ENCODE results near the gene MLLT3.

The MLLT3 gene

GRCh38 chr9:20551236-20551635, 71.1 kb downstream of the MLLT3 start:
- H3K4me1 ChIP-seq (ENCODE audit: insufficient read depth, low read length), result peaks cover 4% of the 10 kb centered on the region
- H3K36me3 ChIP-seq (ENCODE audit: insufficient read depth, low read length), result no peaks in the 10 kb centered on the region
- no peak overlapping the region for H3K9ac ChIP-seq (ENCODE audit: low read depth, low read length)
- H3K9me3 ChIP-seq (ENCODE audit: control insufficient read depth, insufficient read depth, low read length), result no peaks in the 10 kb centered on the region

GRCh38 chr9:20550326-20550725, 72.0 kb downstream of the MLLT3 start:
- H3K4me1 ChIP-seq (ENCODE audit: insufficient read depth, low read length), result peaks cover 4% of the 10 kb centered on the region
- no peak overlapping the region for H3K9ac ChIP-seq (ENCODE audit: low read depth, low read length)
- H3K9me3 ChIP-seq (ENCODE audit: control insufficient read depth, insufficient read depth, low read length), result no peaks in the 10 kb centered on the region
- H3K36me3 ChIP-seq (ENCODE audit: insufficient read depth, low read length), result no peaks in the 10 kb centered on the region

- H3K9me3 ChIP-seq (ENCODE audit: control insufficient read depth, insufficient read depth, low read length), result no peaks in the 10 kb centered on the region
Observed at GRCh38 chr9:20549053-20549452, 73.2 kb downstream of the MLLT3 start.

DNA sequence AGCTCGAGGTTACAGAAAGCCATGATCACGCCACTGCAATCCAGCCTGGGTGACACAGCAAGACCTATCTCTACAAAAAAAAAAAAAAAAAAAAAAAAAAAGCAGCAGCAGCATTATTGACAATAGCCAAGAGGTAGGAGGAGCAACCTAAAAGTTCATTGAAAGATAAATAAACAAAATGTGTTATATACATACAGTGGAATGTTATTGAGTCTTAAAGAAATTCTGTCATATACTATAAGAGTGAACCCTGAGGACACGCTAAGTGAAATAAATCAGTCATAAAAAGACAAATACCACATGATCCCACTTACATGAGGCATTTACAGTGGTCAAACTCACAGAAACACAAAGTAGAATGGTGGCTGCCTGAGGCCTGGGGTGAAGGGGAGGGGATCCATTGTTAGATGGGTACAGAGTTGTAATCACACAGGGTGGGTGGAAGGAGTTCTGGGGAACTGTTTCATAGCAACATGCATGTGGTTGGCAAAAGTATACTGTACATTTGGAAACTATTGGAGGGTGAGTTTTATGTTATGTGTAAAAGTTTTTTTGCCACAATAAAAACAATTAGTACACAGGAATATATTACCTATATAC, 77.2 kb downstream of the MLLT3 start:
- H3K9me3 ChIP-seq (ENCODE audit: control insufficient read depth, insufficient read depth, low read length), result peaks cover 11% of the 10 kb centered on the region; the same call in 1 of the 2 replicates
- no peak overlapping the region for H3K9ac ChIP-seq (ENCODE audit: low read depth, low read length)
- no peaks in the 10 kb centered on the region for H3K4me1 ChIP-seq (ENCODE audit: insufficient read depth, low read length)
- no peaks in the 10 kb centered on the region for H3K36me3 ChIP-seq (ENCODE audit: insufficient read depth, low read length)

More at GRCh38 chr9:20549053-20549452, 73.2 kb downstream of the MLLT3 start:
- no peak overlapping the region for H3K9ac ChIP-seq (ENCODE audit: low read depth, low read length)
- peaks cover 4% of the 10 kb centered on the region for H3K4me1 ChIP-seq (ENCODE audit: insufficient read depth, low read length)
- no peaks in the 10 kb centered on the region for H3K36me3 ChIP-seq (ENCODE audit: insufficient read depth, low read length)

GRCh38 chr9:20540169-20540863, 82.0 kb downstream of the MLLT3 start:
- Histone ChIP-seq H3K4me1 (ENCODE audit: insufficient read depth, low read length) (no peaks in the 10 kb centered on the region), H3K9me3 (ENCODE audit: control insufficient read depth, insufficient read depth, low read length) (peaks cover 11% of the 10 kb centered on the region; the same call in 1 of the 2 replicates), H3K9ac (ENCODE audit: low read depth, low read length) (no peak overlapping the region), H3K36me3 (ENCODE audit: insufficient read depth, low read length) (no peaks in the 10 kb centered on the region)

GRCh38 chr9:20538956-20539355, 83.3 kb downstream of the MLLT3 start:
- H3K36me3 ChIP-seq (ENCODE audit: insufficient read depth, low read length), result no peaks in the 10 kb centered on the region

GRCh38 chr9:20538092-20538491, 84.2 kb downstream of the MLLT3 start:
- H3K4me1 ChIP-seq (ENCODE audit: insufficient read depth, low read length), result no peaks in the 10 kb centered on the region
- no peaks in the 10 kb centered on the region for H3K36me3 ChIP-seq (ENCODE audit: insufficient read depth, low read length)
- no peak overlapping the region for H3K9ac ChIP-seq (ENCODE audit: low read depth, low read length)
- peaks cover 11% of the 10 kb centered on the region; the same call in 1 of the 2 replicates for H3K9me3 ChIP-seq (ENCODE audit: control insufficient read depth, insufficient read depth, low read length)

More at GRCh38 chr9:20538956-20539355, 83.3 kb downstream of the MLLT3 start:
- H3K4me1 ChIP-seq (ENCODE audit: insufficient read depth, low read length), result no peaks in the 10 kb centered on the region
- no peak overlapping the region for H3K9ac ChIP-seq (ENCODE audit: low read depth, low read length)
- H3K9me3 ChIP-seq (ENCODE audit: control insufficient read depth, insufficient read depth, low read length), result peaks cover 11% of the 10 kb centered on the region; the same call in 1 of the 2 replicates

- no peaks in the 10 kb centered on the region for H3K36me3 ChIP-seq (ENCODE audit: insufficient read depth, low read length)
- H3K4me1 ChIP-seq (ENCODE audit: insufficient read depth, low read length), result no peaks in the 10 kb centered on the region
- H3K9ac ChIP-seq (ENCODE audit: low read depth, low read length), result no peak overlapping the region
- peaks cover 11% of the 10 kb centered on the region; the same call in 1 of the 2 replicates for H3K9me3 ChIP-seq (ENCODE audit: control insufficient read depth, insufficient read depth, low read length)
Observed at GRCh38 chr9:20537294-20537693, 85.0 kb downstream of the MLLT3 start.

DNA sequence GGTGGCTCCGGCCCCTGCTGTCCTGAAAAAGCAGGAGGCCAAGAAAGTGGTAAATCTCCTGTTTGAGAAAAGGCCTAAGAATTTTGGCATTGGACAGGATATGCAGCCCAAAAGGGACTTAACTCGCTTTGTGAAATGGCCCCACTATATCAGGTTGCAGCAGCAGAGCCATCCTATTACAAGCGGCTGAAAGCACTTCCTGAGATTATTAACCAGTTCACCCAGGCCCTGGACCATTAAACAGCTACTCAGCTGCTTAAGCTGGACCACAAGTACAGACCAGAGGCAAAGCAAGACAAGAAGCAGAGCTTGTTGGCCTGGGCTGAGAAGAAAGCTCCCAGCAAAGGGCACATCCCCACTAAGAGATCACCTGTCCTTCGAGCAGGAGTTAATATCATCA, 89.7 kb downstream of the MLLT3 start:
- no peak overlapping the region for H3K9ac ChIP-seq (ENCODE audit: low read depth, low read length)
- no peaks in the 10 kb centered on the region for H3K36me3 ChIP-seq (ENCODE audit: insufficient read depth, low read length)
- H3K9me3 ChIP-seq (ENCODE audit: control insufficient read depth, insufficient read depth, low read length), result no peaks in the 10 kb centered on the region
- no peaks in the 10 kb centered on the region for H3K4me1 ChIP-seq (ENCODE audit: insufficient read depth, low read length)

DNA sequence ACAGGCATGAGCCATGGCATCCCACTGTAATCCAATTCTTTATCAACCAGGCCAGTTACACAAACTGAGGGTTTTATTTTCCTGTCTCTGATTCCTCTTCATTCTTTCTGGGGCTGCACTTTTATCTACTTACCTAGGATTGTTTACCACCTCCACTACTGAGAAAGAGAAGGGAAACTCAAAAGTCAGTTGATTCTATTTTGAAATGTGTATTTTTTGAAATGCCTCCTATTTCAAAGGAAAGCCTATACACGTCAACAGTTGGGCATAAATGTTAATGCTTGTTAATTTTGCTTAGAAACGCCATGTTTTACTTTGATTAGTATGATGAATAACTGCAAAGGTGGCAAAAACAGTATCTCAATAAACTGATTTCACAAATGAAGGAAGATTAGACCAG, 92.5 kb downstream of the MLLT3 start:
- peaks cover 12% of the 10 kb centered on the region for H3K4me1 ChIP-seq (ENCODE audit: insufficient read depth, low read length)
- no peaks in the 10 kb centered on the region for H3K36me3 ChIP-seq (ENCODE audit: insufficient read depth, low read length)
- no peaks in the 10 kb centered on the region for H3K9me3 ChIP-seq (ENCODE audit: control insufficient read depth, insufficient read depth, low read length)
- no peak overlapping the region for H3K9ac ChIP-seq (ENCODE audit: low read depth, low read length)

DNA sequence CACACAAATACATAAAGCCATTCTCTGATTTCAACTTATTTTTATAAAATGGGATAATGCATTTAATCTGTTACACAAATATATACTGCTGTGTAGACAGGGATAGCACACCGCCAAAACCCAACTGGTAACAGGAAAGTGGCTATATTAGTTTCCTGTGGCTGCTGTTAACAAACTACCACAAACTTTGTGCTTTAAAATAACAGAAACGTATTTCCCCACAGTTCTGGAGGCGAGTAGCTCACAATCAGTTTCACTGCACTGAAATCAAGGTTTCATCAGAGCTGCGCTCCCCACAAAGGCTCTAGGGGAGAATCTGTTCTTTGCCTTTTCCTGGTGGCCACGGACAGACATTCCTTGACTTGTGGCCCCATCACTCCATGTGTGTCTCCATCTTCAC, 94.0 kb downstream of the MLLT3 start:
- H3K36me3 ChIP-seq (ENCODE audit: insufficient read depth, low read length), result no peaks in the 10 kb centered on the region
- H3K4me1 ChIP-seq (ENCODE audit: insufficient read depth, low read length), result peaks cover 12% of the 10 kb centered on the region
- H3K9me3 ChIP-seq (ENCODE audit: control insufficient read depth, insufficient read depth, low read length), result no peaks in the 10 kb centered on the region
- H3K9ac ChIP-seq (ENCODE audit: low read depth, low read length), result no peak overlapping the region

- no peaks in the 10 kb centered on the region for H3K9me3 ChIP-seq (ENCODE audit: control insufficient read depth, insufficient read depth, low read length)
- peaks cover 12% of the 10 kb centered on the region for H3K4me1 ChIP-seq (ENCODE audit: insufficient read depth, low read length)
- H3K36me3 ChIP-seq (ENCODE audit: insufficient read depth, low read length), result no peaks in the 10 kb centered on the region
- H3K9ac ChIP-seq (ENCODE audit: low read depth, low read length), result no peak overlapping the region
Observed at GRCh38 chr9:20526500-20527319, 95.6 kb downstream of the MLLT3 start.

- no peaks in the 10 kb centered on the region for H3K9me3 ChIP-seq (ENCODE audit: control insufficient read depth, insufficient read depth, low read length)
- peaks cover 12% of the 10 kb centered on the region for H3K4me1 ChIP-seq (ENCODE audit: insufficient read depth, low read length)
- no peaks in the 10 kb centered on the region for H3K36me3 ChIP-seq (ENCODE audit: insufficient read depth, low read length)
- no peak overlapping the region for H3K9ac ChIP-seq (ENCODE audit: low read depth, low read length)
Observed at GRCh38 chr9:20524776-20525175, 97.5 kb downstream of the MLLT3 start.

GRCh38 chr9:20518737-20519136, 103.6 kb downstream of the MLLT3 start:
- Histone ChIP-seq H3K9me3 (ENCODE audit: control insufficient read depth, insufficient read depth, low read length) (no peaks in the 10 kb centered on the region), H3K4me1 (ENCODE audit: insufficient read depth, low read length) (no peaks in the 10 kb centered on the region), H3K36me3 (ENCODE audit: insufficient read depth, low read length) (no peaks in the 10 kb centered on the region), H3K9ac (ENCODE audit: low read depth, low read length) (no peak overlapping the region)

Measured in ES-I3 (cell line).